Fibroblast of lung (primary cell): ENCODE data around the gene TMEM270.

Experiments
- CTCF ChIP-seq, 2 donors: IDR thresholded peaks in 1 of 2; conservative IDR thresholded peaks in 1 of 2; 1 replicate in 1 of 2; 2 replicates in 1 of 2; pipeline ENCODE4 v1.5.1; 2011 to 2012; ENCODE audit warnings: low read length in 2 of 2, control low read depth in 1 of 2, inconsistent platforms in 1 of 2, low read depth in 1 of 2, mild to moderate bottlenecking in 1 of 2
- EZH2 ChIP-seq: IDR thresholded peaks from 2 replicates; pipeline ENCODE4 v1.5.1; 2012; ENCODE audit warnings: low read length, control low read depth, mild to moderate bottlenecking; ENCODE audit errors: missing control alignments

- TF ChIP-seq CTCF (conservative IDR thresholded peaks at IDR 0.05 in 1 of 2, IDR thresholded peaks at IDR 0.05 in 1 of 2; ENCODE audit: low read depth in 1 of 2, low read length in 2 of 2), result no peak
- no peak for TF ChIP-seq EZH2
Measured at GRCh38 chr7:73904219-73905137, 43.5 kb downstream of the TMEM270 start.
